ENCODE results near the gene FNDC3B. TPM values are rescaled to one million over a fixed set of nuclear protein-coding genes. Genes with fewer than 3 reads are reported as not detected.

Gene FNDC3B
- total and polyA plus RNA-seq, 2 of the 8 experiments (the other 6 are each of a cell fraction or from before 2014, with no cell fraction given): 14.1 to 44.4 TPM

DNA sequence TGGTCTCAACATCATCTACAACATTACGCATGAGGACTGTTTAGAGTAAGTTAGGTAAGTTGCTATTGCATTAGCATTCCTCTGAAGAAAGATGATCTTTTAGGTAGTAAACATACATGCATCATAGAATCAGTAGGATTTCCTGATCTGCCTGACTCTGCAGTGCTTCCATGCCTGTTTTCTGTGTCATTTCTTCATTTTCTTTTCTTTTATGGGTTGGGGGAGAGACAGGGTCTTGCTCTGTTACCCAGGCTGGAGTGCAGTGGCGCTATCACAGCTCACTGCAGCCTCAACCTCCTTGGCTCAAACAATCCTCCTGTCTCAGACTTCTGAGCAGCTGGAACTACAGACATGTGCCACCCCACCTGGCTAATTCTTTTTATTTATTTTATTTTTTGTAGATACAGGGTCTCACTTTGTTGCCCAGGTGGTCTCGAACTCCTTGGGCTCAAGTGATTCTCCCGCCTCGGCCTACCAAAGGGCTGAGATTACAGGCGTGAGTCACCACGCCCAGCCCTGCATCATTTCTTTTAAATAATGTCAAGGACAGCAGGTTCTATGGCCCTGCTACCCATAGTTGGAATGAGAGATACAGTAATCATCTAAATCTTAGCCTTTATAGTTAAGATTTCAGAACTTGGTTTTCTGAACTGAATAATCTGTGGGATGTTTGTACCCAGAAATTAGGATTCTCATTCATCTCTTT lies 224.6 kb downstream of the FNDC3B start:
- POLR2A ChIA-PET (ENCODE audit: partially characterized antibody): no interaction called here
- no peak overlapping the region for H3K9ac ChIP-seq (replicated peaks in 1 of 4; ENCODE audit: extremely low read depth in 1 of 4, low read depth in 3 of 4, low read length in 3 of 4)
- H2BK12ac ChIP-seq (ENCODE audit: low read depth, low read length): no peak overlapping the region
- no peak for TF ChIP-seq TBP (IDR thresholded peaks at IDR 0.05; ENCODE audit: low read depth, low read length)
- no peak for TF ChIP-seq EP300 (IDR thresholded peaks at IDR 0.05; ENCODE audit: borderline replicate concordance in 1 of 2, low read depth in 2 of 2, low read length in 2 of 2)
- TF ChIP-seq SIX5 (IDR thresholded peaks at IDR 0.05; ENCODE audit: low read depth, low read length): no peak
- TF ChIP-seq YY1 (IDR thresholded peaks at IDR 0.05; ENCODE audit: low read depth, low read length): no peak
- no peak for TF ChIP-seq RNF2 (IDR thresholded peaks at IDR 0.05; ENCODE audit: borderline replicate concordance, low read depth, low read length, missing control alignments, poor library complexity, severe bottlenecking)
- TF ChIP-seq HDAC2 (IDR thresholded peaks at IDR 0.05; ENCODE audit: borderline replicate concordance in 1 of 2, low read depth in 2 of 2, low read length in 2 of 2): no peak
- TF ChIP-seq PHF8 (conservative IDR thresholded peaks at IDR 0.05; ENCODE audit: low read depth, low read length): no peak
- 92% methylated on average over 7 of the region's 7 CpGs; no CpG with 5 or more reads in 1 of the 2 experiments for WGBS, 2 experiments (ENCODE audit: extremely low coverage in 1 of 2, insufficient coverage in 1 of 2, insufficient read length in 1 of 2, insufficient replicate concordance in 2 of 2, low coverage in 1 of 2, low lambda C conversion rate in 2 of 2, missing lambda C conversion rate in 1 of 2)
- no peaks in the 10 kb centered on the region for H3K23me2 ChIP-seq (ENCODE audit: low read depth, low read length)
- DNase-seq (ENCODE audit: low read depth in 1 of 2, low spot score in 2 of 2): no peak
- H3K18ac ChIP-seq (ENCODE audit: extremely low read depth, low read length): no peak overlapping the region
- H3K27ac ChIP-seq (ENCODE audit: low read depth, low read length): no peak overlapping the region
- no peak overlapping the region for H3K4me2 ChIP-seq (ENCODE audit: insufficient read depth in 1 of 2, low read depth in 2 of 2, low read length in 2 of 2)
- no peak overlapping the region for H3K4me3 ChIP-seq (ENCODE audit: extremely low read depth in 1 of 4, insufficient read depth in 2 of 4, low read depth in 3 of 4, low read length in 4 of 4)
- H2BK15ac ChIP-seq (ENCODE audit: low read length): no peak overlapping the region
- CTCF ChIA-PET (ENCODE audit: partially characterized antibody): no interaction called here
- no peaks in the 10 kb centered on the region for H3K9me3 ChIP-seq (ENCODE audit: insufficient read depth in 2 of 2, low read depth in 1 of 2, low read length in 1 of 2)
- no peak overlapping the region for H3K14ac ChIP-seq (ENCODE audit: insufficient read length)
- H3K79me2 ChIP-seq (ENCODE audit: control insufficient read depth in 1 of 2, insufficient read depth in 2 of 2, low read length in 2 of 2): no peaks in the 10 kb centered on the region; a peak in 1 of 4 replicates
- H4K91ac ChIP-seq (replicated peaks; ENCODE audit: insufficient read length, low read length): no peak overlapping the region
- no peak overlapping the region for H2BK5ac ChIP-seq (ENCODE audit: low read depth, low read length)
- no peaks in the 10 kb centered on the region for H3K79me1 ChIP-seq (ENCODE audit: low read depth, low read length)
- no peak overlapping the region for H3K56ac ChIP-seq (replicated peaks; ENCODE audit: insufficient read length, low read depth, low read length)
- H2AFZ ChIP-seq (ENCODE audit: low read length): no peak overlapping the region
- H2AK5ac ChIP-seq (ENCODE audit: low read depth, low read length): no peak overlapping the region
- no peak overlapping the region for H4K8ac ChIP-seq (ENCODE audit: extremely low read depth, insufficient read depth, low read length)
- H3K4ac ChIP-seq (replicated peaks; ENCODE audit: insufficient read length, low read depth, low read length): no peak overlapping the region
- H4K20me1 ChIP-seq (replicated peaks in 1 of 2; ENCODE audit: control insufficient read depth in 1 of 2, insufficient read depth in 2 of 2, low read length in 2 of 2): peaks cover 0 to 3% of the 10 kb centered on the region in 2 experiments
- H2BK20ac ChIP-seq (ENCODE audit: low read length): no peak overlapping the region
- no peak overlapping the region for H4K5ac ChIP-seq (ENCODE audit: insufficient read length, low read depth, low read length)
- H3K36me3 ChIP-seq (ENCODE audit: control insufficient read depth in 2 of 4, insufficient read depth in 4 of 4, low read length in 3 of 4): peaks cover 0 to 3% (median 0%) of the 10 kb centered on the region in 4 experiments; a peak in 1 of 8 replicates
- no peak overlapping the region for H3K23ac ChIP-seq (ENCODE audit: insufficient read length)
- no peak overlapping the region for H2BK120ac ChIP-seq (replicated peaks; ENCODE audit: low read depth, low read length)
- no peak for FAIRE-seq
- H3K27me3 ChIP-seq (replicated peaks in 1 of 4; ENCODE audit: control insufficient read depth in 3 of 4, extremely low read depth in 1 of 4, insufficient read depth in 3 of 4, low read length in 3 of 4): no peaks in the 10 kb centered on the region
- peaks cover 0 to 10% (median 6%) of the 10 kb centered on the region in 4 experiments; a peak in 4 of 7 replicates for H3K4me1 ChIP-seq (replicated peaks in 1 of 4; ENCODE audit: control insufficient read depth in 3 of 4, insufficient read depth in 4 of 4, low read length in 3 of 4)
